HG03439 (cell line): Measurements from ENCODE around the gene SH2D3A.
A peak's percentile ranks its signal among the peaks of the same experiment; 100 is the strongest.
"Not testable (repeated sequence)": the region's sequence is repeated elsewhere in the genome, so short reads cannot be mapped to it uniquely, and the experiment has no call there.

Experiments
- ATAC-seq: cut with Tn5 transposase; IDR thresholded peaks from one replicate; pipeline ENCODE4 v1.9.1; 2021; ENCODE audit warnings: mild to moderate bottlenecking, moderate library complexity; ENCODE audit not compliant: unreplicated experiment

Gene SH2D3A

GRCh38 chr19:6790194-6791128 is 23.2 kb upstream of the SH2D3A start:
- no peak for ATAC-seq

DNA sequence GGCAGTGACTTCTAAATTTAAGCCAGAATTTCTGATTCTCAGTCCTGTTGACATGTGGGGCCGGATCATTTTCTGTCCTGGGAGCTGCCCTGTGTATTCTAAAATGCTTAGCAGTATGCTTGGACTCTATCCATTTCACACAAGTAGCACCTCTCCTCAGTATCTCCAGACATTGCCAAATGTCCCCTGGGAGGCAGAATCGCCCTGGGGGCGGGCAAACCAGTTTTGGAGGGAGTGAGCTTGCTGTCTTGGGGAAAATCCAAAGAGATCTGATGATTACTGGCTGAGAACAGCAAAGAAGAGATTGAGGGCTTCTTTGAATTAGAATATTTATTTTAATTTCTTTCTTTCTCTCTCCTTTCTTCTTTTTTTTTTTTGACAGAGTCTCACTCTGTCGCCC is 21.7 kb upstream of the SH2D3A start:
- no peak for ATAC-seq

DNA sequence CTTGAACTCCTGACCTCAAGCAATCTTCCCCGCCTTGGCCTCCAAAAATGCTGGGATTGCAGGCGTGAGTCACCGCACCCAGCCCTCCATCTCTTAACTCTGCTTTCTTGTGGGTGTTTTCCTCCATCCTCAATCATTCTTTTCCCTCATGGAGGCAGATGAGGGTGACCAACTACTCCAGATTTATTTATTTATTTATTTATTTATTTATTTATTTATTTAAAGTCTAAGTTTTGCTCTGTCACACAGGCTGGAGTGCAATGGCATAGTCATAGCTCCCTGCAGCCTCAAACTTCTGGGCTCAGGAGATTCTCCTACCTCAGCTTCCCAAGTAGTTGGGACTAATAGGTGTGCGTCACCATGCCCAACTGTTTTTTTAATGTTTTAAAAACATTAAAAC is 20.2 kb upstream of the SH2D3A start:
- ATAC-seq, result no peak

DNA sequence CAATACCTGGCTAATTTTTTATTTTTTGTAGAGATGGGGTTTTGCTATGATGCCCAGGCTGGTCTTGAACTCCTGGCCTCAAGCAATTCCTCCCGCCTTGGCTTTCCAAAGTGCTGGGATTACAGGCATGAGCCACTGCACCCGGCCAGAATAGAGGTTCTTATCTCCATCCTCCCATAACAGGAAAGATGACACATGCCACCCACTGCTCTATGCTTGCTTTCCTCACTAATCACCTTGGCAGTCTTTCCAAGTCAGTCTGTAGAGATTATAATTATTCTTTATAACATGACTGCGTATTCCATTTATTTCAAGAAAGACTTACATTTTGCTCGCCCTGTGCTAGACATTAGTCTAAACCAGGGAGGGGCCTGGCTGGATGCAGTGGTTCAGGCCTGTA is 12.0 kb upstream of the SH2D3A start:
- no peak for ATAC-seq

DNA sequence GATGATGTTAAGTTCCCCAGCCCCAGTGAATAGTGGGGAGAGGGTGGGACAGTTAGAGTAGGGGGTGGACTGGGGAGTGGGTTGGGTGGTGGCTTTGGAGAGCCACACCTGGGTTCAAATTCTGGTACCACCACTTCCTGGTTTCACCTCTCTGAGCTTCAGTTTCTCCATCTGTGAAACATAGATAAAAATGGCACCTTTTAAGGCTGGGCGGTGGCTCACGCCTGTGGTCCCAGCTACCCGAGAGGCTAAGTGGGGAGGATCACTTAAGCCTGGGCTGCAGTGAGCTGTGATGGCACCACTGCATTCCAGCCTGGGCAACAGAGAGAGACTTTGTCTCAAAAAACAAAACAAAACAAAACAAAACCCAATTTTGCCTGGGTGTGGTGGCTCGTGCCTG is 11.2 kb upstream of the SH2D3A start:
- ATAC-seq, result no peak

DNA sequence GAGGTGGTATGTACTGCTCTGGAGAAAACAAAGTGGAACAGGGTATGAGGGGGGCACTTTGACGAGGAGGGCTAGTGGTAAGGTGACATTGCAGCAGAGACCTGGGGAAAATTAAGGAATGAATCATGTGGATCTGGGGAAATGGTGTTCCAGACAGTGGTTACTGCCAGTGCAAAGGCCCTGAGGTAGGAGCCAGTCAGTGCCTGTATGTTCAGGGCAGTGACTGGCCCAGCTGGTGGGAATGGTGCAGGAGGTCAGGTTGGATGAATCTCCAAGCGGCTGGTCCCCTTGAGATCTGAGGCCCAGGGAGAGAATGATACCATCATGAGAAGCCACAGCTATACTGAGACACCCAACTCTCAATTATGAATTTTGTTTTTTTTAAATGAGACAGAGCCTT is 10.2 kb upstream of the SH2D3A start:
- no peak for ATAC-seq

GRCh38 chr19:6776999-6777398 is 9.8 kb upstream of the SH2D3A start:
- no peak for ATAC-seq

DNA sequence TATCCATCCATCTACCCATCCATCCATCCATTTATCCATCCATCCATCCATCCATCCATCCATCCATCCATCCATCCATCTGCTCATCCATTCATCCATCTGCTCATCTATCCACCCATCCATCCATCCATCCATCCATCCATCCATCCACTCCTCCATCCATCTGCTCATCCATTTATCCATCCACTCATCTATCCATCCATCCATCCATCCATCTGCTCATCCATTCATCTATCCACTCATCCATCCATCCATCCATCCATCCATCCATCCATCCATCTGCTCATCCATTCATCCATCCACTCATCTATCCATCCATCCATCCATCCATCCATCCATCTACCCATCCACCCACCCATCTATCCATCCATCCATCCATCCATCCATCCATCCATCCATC is 8.8 kb upstream of the SH2D3A start:
- not testable (repeated sequence) for ATAC-seq

DNA sequence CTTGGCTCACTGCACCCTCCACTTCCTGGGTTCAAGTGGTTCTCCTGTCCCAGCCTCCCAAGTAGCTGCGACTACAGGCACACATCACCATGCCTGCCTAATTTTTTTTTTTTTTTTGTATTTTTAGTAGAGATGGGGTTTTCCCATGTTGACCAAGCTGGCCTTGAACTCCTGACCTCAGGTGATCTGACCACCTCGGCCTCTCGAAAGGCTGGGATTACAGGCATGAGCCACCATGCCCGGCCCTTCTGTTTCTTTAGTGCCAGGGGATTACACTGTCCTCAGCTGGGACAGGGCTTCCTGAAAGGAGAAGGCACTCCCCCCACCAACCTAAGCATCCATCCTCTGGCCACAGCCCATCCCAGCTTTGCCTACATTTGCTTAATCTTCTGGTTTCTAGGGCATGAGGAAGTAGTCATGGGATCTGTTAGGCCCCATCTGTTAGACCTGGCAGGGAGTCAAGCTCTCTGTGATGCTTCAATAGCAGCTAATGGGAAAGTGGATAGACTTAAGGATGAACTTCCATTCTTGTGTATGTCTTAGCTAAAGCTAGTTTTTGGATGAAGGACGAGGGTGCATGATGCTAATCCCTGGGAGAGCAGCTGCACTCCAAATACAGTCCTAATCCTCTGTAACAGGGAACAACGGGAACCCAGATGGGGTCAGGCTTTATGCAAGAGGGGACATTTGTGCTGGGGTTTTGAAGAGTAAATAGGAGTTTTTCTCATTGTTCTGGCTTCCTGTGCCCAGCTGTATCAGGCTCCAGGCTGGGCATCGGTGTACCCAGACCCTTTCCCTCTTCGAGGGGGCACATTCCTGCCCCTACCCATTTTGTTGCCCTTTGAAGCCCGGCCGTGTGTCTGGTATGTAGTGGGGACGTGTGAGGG is 7.8 kb upstream of the SH2D3A start:
- ATAC-seq, result no peak

DNA sequence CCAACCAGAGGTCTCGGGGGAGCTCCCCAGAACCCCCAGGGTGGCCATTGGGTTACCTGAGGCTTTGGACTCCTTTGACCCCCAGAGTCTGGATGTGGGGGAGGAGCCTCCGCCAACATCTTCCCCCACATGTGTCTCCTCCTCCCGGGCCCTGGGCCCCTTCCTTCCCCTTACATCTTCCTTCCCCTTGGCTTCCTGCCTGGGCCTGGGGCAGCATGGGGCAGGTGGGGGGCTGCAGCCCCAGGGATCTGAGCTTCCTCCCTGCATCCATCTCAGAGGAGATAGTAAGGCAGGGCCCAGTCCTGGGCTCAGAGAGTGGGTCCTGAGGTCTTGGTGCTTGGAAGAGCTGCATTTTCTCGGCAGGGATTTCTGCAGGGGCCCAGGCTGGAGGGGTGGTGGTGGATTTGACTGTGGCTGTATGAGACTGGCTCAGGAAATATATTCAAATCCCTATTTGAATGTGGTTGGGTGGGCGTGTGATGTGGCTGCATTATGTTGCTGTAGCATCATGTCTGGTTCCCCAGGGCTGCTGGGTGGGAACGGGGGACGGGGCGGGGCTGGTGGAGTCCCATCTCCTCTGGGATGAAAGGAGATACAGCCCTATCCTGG is 6.2 kb upstream of the SH2D3A start:
- ATAC-seq, result peak; percentile 25

DNA sequence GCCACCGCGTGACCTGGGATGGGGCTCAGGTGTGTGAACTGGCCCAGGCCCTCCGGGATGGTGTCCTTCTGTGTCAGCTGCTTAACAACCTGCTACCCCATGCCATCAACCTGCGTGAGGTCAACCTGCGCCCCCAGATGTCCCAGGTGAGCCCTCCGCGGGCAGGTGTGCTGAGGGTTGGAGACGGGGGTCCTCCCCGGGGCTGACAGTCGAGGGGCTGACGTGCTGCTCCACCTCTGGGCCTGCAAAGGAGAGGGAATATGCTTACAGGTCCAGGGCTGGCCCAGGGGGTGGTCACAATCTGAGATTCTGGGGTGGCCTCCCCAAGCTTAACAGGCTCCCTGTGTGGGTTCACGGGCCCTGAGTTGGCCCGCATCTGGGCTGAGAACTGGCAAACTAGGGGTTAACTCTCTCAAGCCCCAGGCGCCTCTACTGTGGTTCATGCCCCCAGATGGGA is 5.7 kb upstream of the SH2D3A start:
- peak; percentile 3 for ATAC-seq

GRCh38 chr19:6772028-6772865 is 5.0 kb upstream of the SH2D3A start, which contains the start of gene VAV1:
Gene VAV1, plus strand, starts transcription at chr19:6772708. Its CDS starts 100 bp downstream, at chr19:6772808.
- ATAC-seq, result peak; percentile 47

DNA sequence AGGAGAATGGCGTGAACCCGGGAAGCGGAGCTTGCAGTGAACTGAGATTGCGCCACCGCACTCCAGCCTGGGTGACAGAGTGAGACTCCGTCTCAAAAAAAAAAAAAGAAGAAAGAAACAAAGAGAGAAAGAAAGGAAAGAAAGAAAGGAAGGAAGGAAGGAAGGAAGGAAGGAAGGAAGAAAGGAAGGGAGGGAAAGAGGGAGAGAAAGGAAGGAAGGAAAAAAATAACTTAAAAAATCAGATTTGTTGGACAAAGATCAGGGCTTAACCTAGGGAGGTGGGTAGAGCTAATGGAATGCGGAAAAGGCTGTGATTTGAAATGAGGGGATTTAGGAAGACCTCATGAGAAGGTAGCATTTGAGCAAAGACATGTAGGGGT is 4.4 kb upstream of the SH2D3A start:
- ATAC-seq, result not testable (repeated sequence)

DNA sequence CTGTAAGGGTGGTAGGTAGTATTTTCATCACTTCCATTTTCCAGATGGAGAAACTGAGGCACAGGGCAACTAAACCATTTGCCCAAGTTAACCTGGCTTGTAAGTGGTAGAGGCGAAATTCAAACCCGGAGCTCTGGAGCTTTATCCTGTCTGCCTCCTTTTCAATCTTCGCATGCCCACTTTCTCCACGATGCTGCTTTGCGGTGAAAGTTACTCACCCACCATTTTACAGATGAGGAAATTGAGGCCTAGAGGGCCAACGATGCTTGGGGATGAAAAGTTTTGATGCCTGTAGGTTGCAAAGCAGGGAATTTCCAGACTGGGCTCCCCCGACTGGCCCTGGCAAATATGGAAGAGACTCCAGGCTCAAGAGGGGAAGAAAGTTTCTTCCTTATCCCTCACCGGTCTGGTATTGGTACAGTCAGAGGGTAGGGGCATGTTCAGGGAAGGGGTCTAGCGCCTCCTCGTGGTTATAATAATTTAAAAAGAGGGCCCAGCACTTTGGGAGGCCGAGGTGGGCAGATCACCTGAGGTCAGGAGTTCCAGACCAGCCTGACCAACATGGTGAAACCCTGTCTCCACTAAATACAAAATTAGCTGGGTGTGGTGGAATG is 1.9 kb upstream of the SH2D3A start:
- no peak for ATAC-seq

GRCh38 chr19:6768236-6768785 is 1.1 kb upstream of the SH2D3A start:
- no peak for ATAC-seq

- peak; percentile 5 for ATAC-seq
Measured at GRCh38 chr19:6767081-6767356, 216 bp downstream of the SH2D3A start.

GRCh38 chr19:6766357-6767080 is 716 bp downstream of the SH2D3A start:
- ATAC-seq, result no peak

- ATAC-seq, result no peak
Measured at GRCh38 chr19:6765738-6766356, 1.4 kb downstream of the SH2D3A start.
